Fibroblast of the conjunctiva (primary cell): ENCODE measurements around the gene URAD.
"Not testable (repeated sequence)": the region's sequence is repeated elsewhere in the genome, so short reads cannot be mapped to it uniquely, and the experiment has no call there.

Experiments used
- DNase-seq: peaks from one replicate; pipeline ENCODE4 v3.0.0-alpha.2; 2010; ENCODE audit warnings: low read depth

URAD gene

DNA sequence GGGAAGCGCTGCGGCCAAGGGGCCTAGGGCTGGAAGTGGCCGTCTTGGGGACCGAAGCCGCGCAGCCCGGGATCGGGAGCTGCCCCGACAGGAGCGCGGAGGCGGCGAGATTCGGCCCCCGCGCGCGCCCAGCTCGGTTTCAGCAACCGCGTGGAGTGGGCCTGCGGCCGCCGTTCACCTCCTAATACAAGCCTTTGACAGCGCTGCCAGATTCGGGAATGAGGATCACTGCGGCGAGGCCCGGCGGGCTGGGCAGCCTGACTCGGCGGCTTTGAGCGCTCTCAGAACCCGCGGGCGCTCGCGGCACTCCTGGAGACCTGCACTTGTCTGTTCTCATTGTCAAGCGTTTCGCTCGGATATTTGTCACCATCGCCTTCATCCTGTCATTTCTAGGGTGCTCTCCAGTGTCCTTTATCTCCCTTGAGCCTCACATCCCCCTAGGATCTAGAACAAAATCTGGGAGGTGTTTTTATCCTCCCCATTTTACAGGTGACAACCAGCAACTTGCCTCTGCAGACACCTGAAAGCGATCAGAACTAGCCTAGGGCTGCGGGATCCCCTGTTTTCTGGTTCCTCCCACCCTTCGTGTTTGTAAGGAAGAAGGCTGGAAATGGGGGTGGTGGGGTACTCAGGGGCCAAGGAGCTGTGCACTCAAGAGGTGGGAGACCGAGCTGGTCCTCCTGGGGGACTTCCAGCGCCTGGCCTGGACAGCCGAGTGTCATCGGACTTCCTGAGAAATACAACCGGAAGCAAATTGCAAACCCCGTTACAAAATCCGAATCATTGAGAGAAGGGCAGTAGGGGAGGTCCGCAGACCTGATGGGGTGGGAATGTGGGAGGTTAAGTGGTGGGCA, 17.9 kb downstream of the URAD start:
- DNase-seq, result no peak

GRCh38 chr13:27969866-27970229, 18.6 kb downstream of the URAD start:
- DNase-seq, result no peak

GRCh38 chr13:27969082-27969865, 19.2 kb downstream of the URAD start, which contains the start of gene CDX2:
TSS of gene CDX2 (minus strand) at chr13:27969315. CDS start at chr13:27969006, 309 bp downstream.
- DNase-seq, result no peak

DNA sequence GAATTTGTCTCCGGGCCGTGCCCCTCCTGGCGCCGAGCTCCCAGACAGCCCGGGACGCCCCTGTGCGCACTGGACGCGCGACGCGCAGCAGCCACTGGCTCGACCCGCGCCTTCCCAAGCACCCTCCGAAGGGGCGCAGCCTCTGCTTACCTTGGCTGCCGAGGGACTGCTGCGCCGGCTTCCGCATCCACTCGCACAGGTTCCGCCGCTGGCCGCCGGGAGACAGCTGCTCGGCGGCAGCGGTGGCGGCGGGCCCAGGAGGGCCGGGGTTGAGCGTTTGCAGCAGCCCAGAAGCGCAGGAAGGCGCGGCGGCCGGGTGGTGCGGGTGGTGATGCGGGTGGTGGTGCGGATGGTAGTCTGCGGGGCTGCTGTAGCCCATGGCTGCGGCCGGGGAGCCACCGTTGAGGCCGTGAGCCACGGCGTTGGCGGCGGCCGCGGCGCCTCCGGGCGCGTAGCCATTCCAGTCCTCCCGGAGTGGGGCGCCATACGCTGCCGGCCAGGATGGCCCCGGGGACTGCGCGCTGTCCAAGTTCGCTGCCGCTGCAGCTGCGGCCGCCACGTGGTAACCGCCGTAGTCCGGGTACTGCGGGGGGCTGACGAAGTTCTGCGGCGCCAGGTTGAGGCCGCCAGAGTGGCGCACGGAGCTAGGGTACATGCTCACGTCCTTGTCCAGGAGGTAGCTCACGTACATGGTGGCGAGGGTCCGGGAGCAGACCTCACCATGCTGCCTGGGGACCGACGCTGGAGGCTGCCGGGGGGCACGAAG, 20.0 kb downstream of the URAD start:
- no peak for DNase-seq

DNA sequence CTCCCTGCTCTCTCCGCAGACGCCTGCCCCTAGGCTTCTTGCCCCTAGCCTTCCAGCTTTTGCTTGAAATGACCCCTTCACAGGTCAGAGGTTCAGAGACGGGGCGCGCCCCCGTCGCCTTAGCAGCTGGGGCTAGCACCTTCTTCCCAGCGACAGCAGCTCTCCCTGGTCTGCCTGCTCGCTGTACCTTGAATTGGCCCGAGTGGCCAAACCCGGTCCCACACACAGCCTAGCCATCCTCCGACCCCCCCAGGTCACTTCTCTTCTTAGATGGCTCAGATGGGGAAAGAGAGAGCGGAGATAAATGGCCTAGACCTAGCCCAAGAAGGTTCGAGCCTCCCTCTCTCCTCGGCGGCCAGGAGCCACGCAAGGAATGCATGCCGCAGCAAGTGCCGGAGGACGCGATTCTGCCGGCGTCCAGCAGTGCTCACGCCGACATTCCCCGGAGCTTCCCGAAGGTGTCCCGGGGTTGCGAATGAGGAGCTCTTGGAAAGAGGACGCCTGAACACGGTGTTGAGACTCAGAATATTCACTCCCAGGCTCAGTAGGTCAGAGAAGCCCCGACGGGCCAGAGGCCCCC, 20.7 kb downstream of the URAD start:
- DNase-seq, result no peak

DNA sequence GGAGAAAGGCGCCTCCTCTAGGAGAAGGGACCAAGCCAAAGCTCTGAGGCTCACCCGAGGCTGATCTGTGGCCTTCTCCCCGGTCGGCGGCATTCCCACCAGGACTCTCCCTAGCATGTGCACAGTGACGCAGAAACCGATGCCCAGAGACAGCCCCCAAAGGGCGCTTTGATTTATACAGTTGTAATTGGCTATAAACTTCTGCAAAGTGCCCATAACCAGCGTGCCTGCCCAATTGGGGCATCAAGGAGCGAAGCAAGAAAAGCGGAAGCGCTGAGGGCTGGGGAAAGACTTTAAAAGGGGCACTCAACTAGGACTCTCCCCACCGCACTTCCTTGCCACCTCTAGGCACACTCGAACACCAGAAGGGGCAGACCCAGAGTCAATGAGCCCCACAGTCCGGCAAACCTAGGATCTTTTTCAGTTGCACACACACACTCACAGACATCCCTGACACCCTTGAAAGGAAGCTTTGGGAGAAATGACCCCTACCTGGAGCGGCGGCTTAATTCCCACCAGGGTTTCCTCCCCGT, 21.2 kb downstream of the URAD start:
- no peak for DNase-seq

DNA sequence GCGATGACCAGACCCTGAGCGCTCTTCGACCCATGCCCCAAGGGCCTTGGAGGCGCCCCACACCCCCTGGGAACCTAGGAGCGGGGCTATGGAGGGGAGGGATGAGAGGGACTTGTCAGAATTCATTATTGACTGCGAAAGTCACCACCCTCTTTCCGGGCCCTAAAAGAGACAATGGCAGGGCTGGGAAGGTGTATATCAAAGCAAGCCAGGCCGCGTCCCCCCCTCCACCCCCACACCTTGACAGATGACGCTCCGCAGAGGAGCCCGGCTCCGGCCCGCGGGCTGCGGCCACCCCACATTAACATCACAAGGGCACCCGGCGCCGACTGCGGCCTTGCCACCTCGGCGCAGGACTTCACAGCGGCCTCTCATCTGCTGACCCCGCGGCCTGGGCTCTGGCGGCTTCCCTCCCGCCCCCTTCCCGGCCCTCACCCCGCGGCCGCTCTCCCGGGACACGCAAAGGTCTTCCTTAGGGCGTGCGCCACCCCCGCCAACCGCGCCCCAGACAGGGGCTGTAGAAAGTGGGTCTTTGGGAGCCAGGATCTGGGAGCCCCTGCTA, 21.8 kb downstream of the URAD start:
- no peak for DNase-seq

DNA sequence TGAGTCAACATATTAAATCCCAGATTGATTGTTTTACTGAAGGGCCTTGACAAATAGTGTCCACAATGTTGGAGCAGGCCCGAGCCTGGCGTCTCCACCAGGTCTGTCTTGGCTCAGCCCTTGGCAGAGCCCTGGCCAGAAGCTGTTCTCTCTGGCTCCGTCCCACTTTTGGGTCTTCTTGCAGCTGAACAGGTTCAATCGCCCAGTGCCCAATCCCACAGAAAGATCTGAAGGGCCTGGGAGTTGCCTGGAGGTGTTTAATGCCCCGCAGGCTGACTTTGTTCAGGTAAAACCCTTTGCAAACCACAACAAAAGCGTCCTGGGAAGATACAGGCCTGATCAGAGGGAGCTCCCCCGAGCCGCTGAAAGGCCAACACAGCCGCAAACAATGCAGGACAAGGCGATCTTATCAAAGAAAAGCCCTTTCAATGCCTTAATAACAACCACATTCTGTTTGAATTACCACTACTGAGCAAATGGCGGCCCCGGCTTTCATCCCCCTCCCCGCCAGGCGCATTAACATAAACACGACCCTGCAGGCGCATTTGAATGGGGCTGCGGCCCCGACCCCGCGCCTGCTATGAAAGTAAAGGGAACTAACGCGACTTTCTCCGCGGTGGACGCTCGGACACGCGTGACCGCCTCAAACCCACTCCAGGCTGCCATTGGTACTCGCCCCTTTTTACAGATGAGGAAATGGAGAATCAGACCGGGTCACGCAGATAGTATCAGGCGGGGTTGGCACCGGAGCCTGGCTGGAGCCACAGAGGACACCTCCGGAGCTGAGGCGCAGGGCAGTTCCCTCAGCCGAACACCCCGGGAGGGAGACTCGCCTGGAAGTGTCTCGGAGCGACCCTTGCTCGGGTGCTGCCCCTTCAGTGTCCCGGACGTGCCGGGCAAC, 22.5 kb downstream of the URAD start:
- no peak for DNase-seq

- no peak for DNase-seq
These were observed 23.2 kb downstream of the URAD start for GRCh38 chr13:27965343-27965739.

- DNase-seq, result no peak
These were observed 23.7 kb downstream of the URAD start for GRCh38 chr13:27964741-27965323.

DNA sequence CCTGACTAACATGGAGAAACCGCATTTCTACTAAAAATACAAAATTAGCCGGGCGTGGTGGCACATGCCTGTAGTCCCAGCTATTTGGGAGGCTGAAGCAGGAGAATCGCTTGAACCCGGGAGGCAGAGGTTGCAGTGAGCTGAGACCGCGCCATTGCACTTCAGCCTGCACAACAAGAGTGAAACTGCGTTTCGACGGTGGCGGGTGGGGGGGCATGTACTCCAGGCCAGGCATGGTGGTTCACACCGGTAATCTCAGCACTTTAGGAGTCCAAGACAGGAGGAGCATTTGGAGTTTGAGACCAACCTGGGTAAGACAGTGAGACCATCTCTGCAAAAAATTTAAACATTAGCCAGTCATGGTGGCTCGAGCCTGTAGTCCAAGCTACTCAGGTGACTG, 24.3 kb downstream of the URAD start:
- DNase-seq, result not testable (repeated sequence)

- DNase-seq, result no peak
These were observed 25.0 kb downstream of the URAD start for GRCh38 chr13:27963491-27963890.

- no peak for DNase-seq
These were observed 25.5 kb downstream of the URAD start for GRCh38 chr13:27962982-27963381.

- DNase-seq, result no peak
These were observed 26.2 kb downstream of the URAD start for GRCh38 chr13:27962128-27962841.

DNA sequence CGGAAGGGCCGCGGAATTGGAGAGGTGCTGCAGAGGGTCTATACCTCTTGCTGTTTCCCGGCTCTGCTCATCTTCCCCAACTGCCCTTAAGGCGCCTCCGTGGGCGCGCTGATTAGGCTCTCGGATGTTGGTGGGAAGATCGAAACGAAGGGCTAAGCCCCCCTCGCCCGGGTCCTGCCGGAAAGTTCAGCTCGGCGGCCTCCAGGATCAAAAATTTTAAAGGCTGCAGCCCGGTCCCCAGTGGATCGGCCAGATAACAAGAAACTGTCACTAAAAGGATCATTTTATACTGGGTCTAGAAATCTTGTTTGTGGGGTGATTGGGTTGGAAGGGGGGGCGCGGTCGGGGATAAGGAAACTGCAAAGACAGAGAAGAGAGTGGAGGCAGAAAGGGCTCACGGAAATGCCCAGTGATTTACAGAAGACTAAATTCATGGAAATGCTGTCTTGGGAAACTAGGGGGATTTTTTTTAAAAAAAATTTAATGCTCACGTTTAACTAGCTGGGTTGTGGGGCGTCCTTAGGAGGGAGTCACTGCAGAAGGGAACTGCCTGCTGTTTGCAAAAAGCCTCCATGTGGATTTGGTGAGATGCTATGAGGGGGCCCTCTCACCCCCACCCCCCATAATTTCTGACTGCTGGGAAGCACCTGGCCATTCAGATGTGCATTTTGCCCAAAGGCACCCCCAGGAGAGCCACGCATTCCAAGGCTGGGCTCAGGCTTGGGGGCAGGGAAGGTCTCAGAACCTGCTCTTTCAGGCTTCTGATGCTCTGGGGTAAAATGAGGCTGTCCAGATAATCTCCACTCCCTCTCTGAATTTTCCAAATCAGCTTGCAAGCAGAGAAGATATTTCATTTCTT, 27.0 kb downstream of the URAD start:
- DNase-seq, result no peak

DNA sequence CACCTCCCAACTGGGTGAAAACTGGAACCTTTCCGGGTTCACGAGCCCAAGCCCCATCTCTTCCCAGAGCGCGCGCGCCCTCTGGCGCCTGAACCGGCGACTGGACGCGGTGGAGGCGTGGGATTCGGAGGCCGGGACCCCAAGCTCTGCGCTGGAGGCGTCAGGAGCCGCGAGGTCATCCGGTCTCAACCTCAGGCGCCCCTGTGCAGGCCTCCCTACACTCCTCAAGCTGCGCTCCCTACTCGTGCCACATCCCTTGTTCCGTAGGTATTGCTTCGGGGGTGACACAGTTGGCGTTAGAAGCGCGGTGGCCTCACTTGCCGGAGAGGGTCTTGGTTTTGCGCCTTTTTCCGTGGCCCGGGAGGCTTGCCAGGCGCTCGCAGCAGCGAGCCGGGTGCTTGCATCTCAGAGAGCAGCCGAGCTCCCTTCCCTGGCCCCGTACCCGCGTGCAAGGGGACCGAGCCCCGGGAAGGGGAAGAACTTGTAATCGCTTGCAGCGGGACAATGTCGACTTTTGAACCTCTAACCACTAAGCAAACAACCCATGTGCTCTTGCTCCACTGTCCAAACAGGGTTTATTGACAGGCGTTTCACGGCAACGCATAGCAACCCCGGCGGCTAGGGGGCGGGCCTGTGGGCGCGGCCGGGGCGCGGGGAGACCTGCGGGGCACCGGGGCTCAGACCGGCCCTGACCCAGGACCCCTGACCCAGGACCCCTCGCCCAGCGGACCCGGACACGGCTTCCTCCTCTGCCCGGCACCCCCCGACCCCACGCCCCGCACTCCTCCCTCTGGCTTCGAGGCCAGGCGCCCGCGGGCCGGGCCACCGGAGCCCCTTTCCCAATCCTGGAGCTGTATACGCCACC, 27.9 kb downstream of the URAD start:
- DNase-seq, result no peak

DNA sequence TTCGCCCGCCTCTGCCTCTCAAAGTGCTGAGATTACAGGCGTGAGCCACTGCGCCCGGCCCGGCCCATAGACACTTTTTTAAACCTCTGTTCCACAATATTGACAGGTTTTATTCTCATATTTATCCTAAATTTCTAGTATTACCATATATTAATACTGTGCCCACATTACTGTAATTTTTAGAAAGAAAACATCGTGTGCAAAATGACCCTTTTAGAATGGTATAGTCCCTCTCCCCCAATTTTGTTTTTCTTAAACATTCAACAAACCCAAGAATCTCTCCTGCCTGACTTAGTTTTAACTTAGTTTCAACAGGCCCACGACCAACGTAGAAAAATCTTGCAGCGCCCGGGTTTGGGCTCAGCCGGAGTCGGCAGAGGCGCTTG, 28.5 kb downstream of the URAD start:
- DNase-seq, result no peak
